GM12878 (cell line): ENCODE data around the gene MTIF3. TPM values are rescaled to one million over a fixed set of nuclear protein-coding genes. Genes with fewer than 3 reads are reported as not detected.
A peak's percentile ranks its signal among the peaks of the same experiment; 100 is the strongest.

ENCODE experiments used
- CBX5 ChIP-seq: sonication (generic); IDR thresholded peaks from 2 replicates; pipeline ENCODE4 v1.6.1; 2016; ENCODE audit warnings: low read depth, moderate library complexity, mild to moderate bottlenecking, inconsistent platforms
- GABPA ChIP-seq: IDR thresholded peaks from 2 replicates; pipeline ENCODE4 v1.6.1; 2014; ENCODE audit warnings: antibody characterized with exemption, low read depth, mild to moderate bottlenecking, inconsistent platforms
- GATAD2B ChIP-seq: fragments of 450-650 bp; conservative IDR thresholded peaks from 2 replicates; pipeline ENCODE4 v1.6.1; 2017; ENCODE audit warnings: low read depth, mild to moderate bottlenecking, moderate library complexity
- KDM1A ChIP-seq: fragments of 200-600 bp; sonication (generic); IDR thresholded peaks from 2 replicates; pipeline ENCODE4 v1.6.1; 2016; ENCODE audit warnings: borderline replicate concordance
- POLR2A ChIP-seq: IDR thresholded peaks from 2 replicates; pipeline ENCODE4 v1.6.1; 2011; ENCODE audit warnings: low read depth, mild to moderate bottlenecking, low read length
- POLR2AphosphoS2 ChIP-seq: IDR thresholded peaks from 2 replicates; pipeline ENCODE4 v1.6.1; 2011; ENCODE audit warnings: low read depth, mild to moderate bottlenecking, low read length, improper control_type of control experiment, moderate library complexity
- STAT3 ChIP-seq: IDR thresholded peaks from 2 replicates; pipeline ENCODE4 v1.6.1; 2011; ENCODE audit warnings: low read depth, low read length, improper control_type of control experiment
- USF1 ChIP-seq: IDR thresholded peaks from 2 replicates; pipeline ENCODE4 v1.6.1; 2011; ENCODE audit warnings: borderline replicate concordance, low read depth, mild to moderate bottlenecking, moderate library complexity, mixed read lengths, low read length; ENCODE audit not compliant: insufficient read depth; ENCODE audit errors: extremely low read length
- YY1 ChIP-seq: IDR thresholded peaks from 2 replicates; pipeline ENCODE4 v1.6.1; 2011; ENCODE audit warnings: low read depth, mild to moderate bottlenecking, low read length
- ZNF274 ChIP-seq: IDR thresholded peaks from one replicate; pipeline ENCODE4 v1.8.0; 2011; ENCODE audit not compliant: insufficient read length, insufficient read depth
- polyA plus RNA-seq, 11 experiments: library from polyadenylated mRNA; depleted of rRNA in 4 of 11; unstranded in 6 of 11; stranded (reverse) in 5 of 11; fragments of >200 nt; fragmentation: Nextera tagmentation in 4 of 11; fragmentation: Illumina TruSeq in 1 of 11; extraction: Ambion mirVana in 4 of 11; extraction: Trizol in 1 of 11; gene quantifications; 1 replicate in 1 of 11; 2 replicates in 10 of 11; pipeline versions ENCODE4 v1.2.1 to v1.2.3, GENCODE V29; 2011 to 2016; ENCODE audit warnings: inconsistent platforms in 2 of 11, missing spikeins in 2 of 11, low read depth in 1 of 11
- total RNA-seq, 4 experiments: library from RNA; depleted of rRNA in 3 of 4; stranded (reverse); fragments of >200 nt in 3 of 4; fragmentation: Illumina TruSeq in 1 of 4; extraction: Trizol in 1 of 4; gene quantifications; 2 replicates each; pipeline versions ENCODE4 v1.2.1 to v1.2.3, GENCODE V29; 2013 to 2021
- TF ChIP-seq, protein P1 (sequence below): fragments of 450-650 bp; formaldehyde crosslinking; IDR thresholded peaks from 2 replicates; pipeline ENCODE4 v1.4.0; 2020; ENCODE audit warnings: mild to moderate bottlenecking, moderate library complexity
- TF ChIP-seq, protein P2 (sequence below), 3 experiments: IDR thresholded peaks in 2 of 3; conservative IDR thresholded peaks in 1 of 3; 2 replicates each; pipeline ENCODE4 v1.5.1; 2011; ENCODE audit warnings: low read depth in 3 of 3, low read length in 3 of 3, mild to moderate bottlenecking in 3 of 3, control low read depth in 2 of 3, moderate library complexity in 2 of 3, inconsistent platforms in 1 of 3, mixed read lengths in 1 of 3; ENCODE audit not compliant: control insufficient read depth in 2 of 3, insufficient read depth in 1 of 3; ENCODE audit errors: extremely low read depth in 1 of 3
- TF ChIP-seq, protein P3 (sequence below): fragments of 450-650 bp; IDR thresholded peaks from 2 replicates; pipeline ENCODE4 v1.6.1; 2017; ENCODE audit warnings: mild to moderate bottlenecking, moderate library complexity
- TF ChIP-seq, protein P4 (sequence below): IDR thresholded peaks from 2 replicates; pipeline ENCODE4 v1.6.1; 2012; ENCODE audit warnings: low read depth, low read length, improper control_type of control experiment
- TF ChIP-seq, protein P5 (sequence below): IDR thresholded peaks from 2 replicates; pipeline ENCODE4 v1.6.1; 2012; ENCODE audit warnings: low read length, inconsistent platforms

MTIF3 gene
- total and polyA plus RNA-seq, 10 of the 15 experiments (the other 5 are each of a cell fraction or from before 2014, with no cell fraction given), result 22.4 to 73.9 (median 49.7) TPM

DNA sequence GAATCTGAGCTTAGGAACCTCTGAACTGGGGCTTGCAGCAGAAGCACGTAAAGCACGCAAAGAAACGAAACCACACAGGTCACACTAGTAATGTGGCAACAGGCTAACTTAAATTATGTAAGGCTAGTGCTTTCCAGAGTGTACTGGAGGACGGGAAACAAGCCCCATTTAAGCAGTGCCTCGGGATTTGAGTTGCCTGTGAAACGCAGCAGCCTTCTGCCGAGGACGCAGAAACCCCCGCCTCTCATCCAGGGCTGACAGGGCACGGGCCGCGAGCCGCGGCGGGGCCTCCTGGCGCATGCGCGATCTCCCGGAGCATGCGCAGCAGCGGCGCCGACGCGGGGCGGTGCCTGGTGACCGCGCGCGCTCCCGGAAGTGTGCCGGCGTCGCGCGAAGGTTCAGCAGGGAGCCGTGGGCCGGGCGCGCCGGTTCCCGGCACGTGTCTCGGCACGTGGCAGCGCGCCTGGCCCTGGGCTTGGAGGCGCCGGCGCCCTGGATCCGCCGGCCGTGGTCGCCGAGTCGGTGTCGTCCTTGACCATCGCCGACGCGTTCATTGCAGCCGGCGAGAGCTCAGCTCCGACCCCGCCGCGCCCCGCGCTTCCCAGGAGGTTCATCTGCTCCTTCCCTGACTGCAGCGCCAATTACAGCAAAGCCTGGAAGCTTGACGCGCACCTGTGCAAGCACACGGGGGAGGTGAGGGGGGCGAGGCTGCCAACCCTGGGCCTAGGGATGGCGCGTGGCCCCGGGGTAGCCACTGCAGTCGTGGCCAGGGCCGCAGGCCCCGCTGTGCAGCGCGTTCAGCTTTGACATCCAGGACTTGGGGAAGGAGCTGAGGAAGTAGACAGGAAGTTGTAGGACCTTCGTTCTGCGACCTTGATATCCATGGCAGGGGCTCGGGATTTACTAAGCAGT, 25.9 kb downstream of the MTIF3 start, which contains the start of gene GTF3A (continued):
- TF ChIP-seq, protein P1, sequence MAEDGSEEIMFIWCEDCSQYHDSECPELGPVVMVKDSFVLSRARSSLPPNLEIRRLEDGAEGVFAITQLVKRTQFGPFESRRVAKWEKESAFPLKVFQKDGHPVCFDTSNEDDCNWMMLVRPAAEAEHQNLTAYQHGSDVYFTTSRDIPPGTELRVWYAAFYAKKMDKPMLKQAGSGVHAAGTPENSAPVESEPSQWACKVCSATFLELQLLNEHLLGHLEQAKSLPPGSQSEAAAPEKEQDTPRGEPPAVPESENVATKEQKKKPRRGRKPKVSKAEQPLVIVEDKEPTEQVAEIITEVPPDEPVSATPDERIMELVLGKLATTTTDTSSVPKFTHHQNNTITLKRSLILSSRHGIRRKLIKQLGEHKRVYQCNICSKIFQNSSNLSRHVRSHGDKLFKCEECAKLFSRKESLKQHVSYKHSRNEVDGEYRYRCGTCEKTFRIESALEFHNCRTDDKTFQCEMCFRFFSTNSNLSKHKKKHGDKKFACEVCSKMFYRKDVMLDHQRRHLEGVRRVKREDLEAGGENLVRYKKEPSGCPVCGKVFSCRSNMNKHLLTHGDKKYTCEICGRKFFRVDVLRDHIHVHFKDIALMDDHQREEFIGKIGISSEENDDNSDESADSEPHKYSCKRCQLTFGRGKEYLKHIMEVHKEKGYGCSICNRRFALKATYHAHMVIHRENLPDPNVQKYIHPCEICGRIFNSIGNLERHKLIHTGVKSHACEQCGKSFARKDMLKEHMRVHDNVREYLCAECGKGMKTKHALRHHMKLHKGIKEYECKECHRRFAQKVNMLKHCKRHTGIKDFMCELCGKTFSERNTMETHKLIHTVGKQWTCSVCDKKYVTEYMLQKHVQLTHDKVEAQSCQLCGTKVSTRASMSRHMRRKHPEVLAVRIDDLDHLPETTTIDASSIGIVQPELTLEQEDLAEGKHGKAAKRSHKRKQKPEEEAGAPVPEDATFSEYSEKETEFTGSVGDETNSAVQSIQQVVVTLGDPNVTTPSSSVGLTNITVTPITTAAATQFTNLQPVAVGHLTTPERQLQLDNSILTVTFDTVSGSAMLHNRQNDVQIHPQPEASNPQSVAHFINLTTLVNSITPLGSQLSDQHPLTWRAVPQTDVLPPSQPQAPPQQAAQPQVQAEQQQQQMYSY (CRISPR knock-in tag), result no peak
- TF ChIP-seq CBX5, result no peak
- TF ChIP-seq USF1, result peak; percentile 82
- TF ChIP-seq ZNF274, result no peak
- TF ChIP-seq YY1, result no peak
- TF ChIP-seq, protein P2, sequence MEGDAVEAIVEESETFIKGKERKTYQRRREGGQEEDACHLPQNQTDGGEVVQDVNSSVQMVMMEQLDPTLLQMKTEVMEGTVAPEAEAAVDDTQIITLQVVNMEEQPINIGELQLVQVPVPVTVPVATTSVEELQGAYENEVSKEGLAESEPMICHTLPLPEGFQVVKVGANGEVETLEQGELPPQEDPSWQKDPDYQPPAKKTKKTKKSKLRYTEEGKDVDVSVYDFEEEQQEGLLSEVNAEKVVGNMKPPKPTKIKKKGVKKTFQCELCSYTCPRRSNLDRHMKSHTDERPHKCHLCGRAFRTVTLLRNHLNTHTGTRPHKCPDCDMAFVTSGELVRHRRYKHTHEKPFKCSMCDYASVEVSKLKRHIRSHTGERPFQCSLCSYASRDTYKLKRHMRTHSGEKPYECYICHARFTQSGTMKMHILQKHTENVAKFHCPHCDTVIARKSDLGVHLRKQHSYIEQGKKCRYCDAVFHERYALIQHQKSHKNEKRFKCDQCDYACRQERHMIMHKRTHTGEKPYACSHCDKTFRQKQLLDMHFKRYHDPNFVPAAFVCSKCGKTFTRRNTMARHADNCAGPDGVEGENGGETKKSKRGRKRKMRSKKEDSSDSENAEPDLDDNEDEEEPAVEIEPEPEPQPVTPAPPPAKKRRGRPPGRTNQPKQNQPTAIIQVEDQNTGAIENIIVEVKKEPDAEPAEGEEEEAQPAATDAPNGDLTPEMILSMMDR (IDR thresholded peaks at IDR 0.05 in 2 of 3, conservative IDR thresholded peaks at IDR 0.05 in 1 of 3; ENCODE audit: control insufficient read depth in 2 of 3, extremely low read depth in 1 of 3, insufficient read depth in 1 of 3, low read depth in 3 of 3, low read length in 3 of 3), result no peak
- no peak for TF ChIP-seq STAT3
- peak; percentile 91 for TF ChIP-seq POLR2A
- TF ChIP-seq, protein P3, sequence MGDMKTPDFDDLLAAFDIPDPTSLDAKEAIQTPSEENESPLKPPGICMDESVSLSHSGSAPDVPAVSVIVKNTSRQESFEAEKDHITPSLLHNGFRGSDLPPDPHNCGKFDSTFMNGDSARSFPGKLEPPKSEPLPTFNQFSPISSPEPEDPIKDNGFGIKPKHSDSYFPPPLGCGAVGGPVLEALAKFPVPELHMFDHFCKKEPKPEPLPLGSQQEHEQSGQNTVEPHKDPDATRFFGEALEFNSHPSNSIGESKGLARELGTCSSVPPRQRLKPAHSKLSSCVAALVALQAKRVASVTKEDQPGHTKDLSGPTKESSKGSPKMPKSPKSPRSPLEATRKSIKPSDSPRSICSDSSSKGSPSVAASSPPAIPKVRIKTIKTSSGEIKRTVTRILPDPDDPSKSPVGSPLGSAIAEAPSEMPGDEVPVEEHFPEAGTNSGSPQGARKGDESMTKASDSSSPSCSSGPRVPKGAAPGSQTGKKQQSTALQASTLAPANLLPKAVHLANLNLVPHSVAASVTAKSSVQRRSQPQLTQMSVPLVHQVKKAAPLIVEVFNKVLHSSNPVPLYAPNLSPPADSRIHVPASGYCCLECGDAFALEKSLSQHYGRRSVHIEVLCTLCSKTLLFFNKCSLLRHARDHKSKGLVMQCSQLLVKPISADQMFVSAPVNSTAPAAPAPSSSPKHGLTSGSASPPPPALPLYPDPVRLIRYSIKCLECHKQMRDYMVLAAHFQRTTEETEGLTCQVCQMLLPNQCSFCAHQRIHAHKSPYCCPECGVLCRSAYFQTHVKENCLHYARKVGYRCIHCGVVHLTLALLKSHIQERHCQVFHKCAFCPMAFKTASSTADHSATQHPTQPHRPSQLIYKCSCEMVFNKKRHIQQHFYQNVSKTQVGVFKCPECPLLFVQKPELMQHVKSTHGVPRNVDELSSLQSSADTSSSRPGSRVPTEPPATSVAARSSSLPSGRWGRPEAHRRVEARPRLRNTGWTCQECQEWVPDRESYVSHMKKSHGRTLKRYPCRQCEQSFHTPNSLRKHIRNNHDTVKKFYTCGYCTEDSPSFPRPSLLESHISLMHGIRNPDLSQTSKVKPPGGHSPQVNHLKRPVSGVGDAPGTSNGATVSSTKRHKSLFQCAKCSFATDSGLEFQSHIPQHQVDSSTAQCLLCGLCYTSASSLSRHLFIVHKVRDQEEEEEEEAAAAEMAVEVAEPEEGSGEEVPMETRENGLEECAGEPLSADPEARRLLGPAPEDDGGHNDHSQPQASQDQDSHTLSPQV, result 0 out of 2 replicates have a peak, but pooled peaks have one; percentile 40
- TF ChIP-seq, protein P4, sequence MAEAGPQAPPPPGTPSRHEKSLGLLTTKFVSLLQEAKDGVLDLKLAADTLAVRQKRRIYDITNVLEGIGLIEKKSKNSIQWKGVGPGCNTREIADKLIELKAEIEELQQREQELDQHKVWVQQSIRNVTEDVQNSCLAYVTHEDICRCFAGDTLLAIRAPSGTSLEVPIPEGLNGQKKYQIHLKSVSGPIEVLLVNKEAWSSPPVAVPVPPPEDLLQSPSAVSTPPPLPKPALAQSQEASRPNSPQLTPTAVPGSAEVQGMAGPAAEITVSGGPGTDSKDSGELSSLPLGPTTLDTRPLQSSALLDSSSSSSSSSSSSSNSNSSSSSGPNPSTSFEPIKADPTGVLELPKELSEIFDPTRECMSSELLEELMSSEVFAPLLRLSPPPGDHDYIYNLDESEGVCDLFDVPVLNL, result no peak
- TF ChIP-seq, protein P5, sequence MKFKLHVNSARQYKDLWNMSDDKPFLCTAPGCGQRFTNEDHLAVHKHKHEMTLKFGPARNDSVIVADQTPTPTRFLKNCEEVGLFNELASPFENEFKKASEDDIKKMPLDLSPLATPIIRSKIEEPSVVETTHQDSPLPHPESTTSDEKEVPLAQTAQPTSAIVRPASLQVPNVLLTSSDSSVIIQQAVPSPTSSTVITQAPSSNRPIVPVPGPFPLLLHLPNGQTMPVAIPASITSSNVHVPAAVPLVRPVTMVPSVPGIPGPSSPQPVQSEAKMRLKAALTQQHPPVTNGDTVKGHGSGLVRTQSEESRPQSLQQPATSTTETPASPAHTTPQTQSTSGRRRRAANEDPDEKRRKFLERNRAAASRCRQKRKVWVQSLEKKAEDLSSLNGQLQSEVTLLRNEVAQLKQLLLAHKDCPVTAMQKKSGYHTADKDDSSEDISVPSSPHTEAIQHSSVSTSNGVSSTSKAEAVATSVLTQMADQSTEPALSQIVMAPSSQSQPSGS, result no peak
- TF ChIP-seq GABPA, result no peak
- peak; percentile 95 for TF ChIP-seq GATAD2B
- TF ChIP-seq KDM1A, result no peak
- peak; percentile 66; the same call in 1 of the 2 replicates for TF ChIP-seq POLR2AphosphoS2
